Lung (tissue), 12 donors: ENCODE results near the gene RAB7B. TPM values are rescaled to one million over a fixed set of nuclear protein-coding genes. Genes with fewer than 3 reads are reported as not detected.
A peak's percentile ranks its signal among the peaks of the same experiment; 100 is the strongest.

Experiments used
- ATAC-seq: fragments of 200-7000 bp; cut with Tn5 transposase; one replicate; pipeline ENCODE4 v1.9.1; 2020; ENCODE audit warnings: moderate number of reproducible peaks; ENCODE audit not compliant: insufficient read depth, low FRiP score
- DNase-seq, 3 donors: peaks; one replicate each; pipeline ENCODE4 v3.0.0-alpha.2; 2013 to 2017
- H3K27ac ChIP-seq, 2 donors: one replicate each; pipeline ENCODE4 v1.5.1; 2013; ENCODE audit warnings: mild to moderate bottlenecking in 2 of 2, moderate library complexity in 2 of 2, control low read depth in 1 of 2, inconsistent platforms in 1 of 2, low read depth in 1 of 2, low read length in 1 of 2
- H3K27me3 ChIP-seq, 3 donors: one replicate each; pipeline ENCODE4 v1.5.1; 2013; ENCODE audit warnings: low read length in 2 of 3; ENCODE audit not compliant: control insufficient read depth in 3 of 3, insufficient read depth in 3 of 3
- H3K36me3 ChIP-seq, 4 donors: one replicate each; pipeline ENCODE4 v1.5.1; 2013; ENCODE audit warnings: low read length in 4 of 4, mild to moderate bottlenecking in 1 of 4, moderate library complexity in 1 of 4; ENCODE audit not compliant: control insufficient read depth in 4 of 4, insufficient read depth in 4 of 4
- H3K4me1 ChIP-seq, 5 donors: one replicate each; pipeline ENCODE4 v1.5.1; 2013; ENCODE audit warnings: low read length in 5 of 5, mild to moderate bottlenecking in 2 of 5, moderate library complexity in 1 of 5; ENCODE audit not compliant: control insufficient read depth in 5 of 5, insufficient read depth in 5 of 5
- H3K4me3 ChIP-seq: one replicate; pipeline ENCODE4 v1.5.1; 2013; ENCODE audit warnings: mild to moderate bottlenecking, control low read depth, moderate library complexity
- H3K9ac ChIP-seq, 2 donors: one replicate each; pipeline ENCODE4 v1.5.1; 2013; ENCODE audit warnings: low read length in 2 of 2, control low read depth in 1 of 2; ENCODE audit not compliant: insufficient read depth in 1 of 2
- H3K9me3 ChIP-seq, 4 donors: one replicate each; pipeline ENCODE4 v1.5.1; 2013; ENCODE audit warnings: low read length in 3 of 4, mild to moderate bottlenecking in 1 of 4, moderate library complexity in 1 of 4; ENCODE audit not compliant: control insufficient read depth in 4 of 4, insufficient read depth in 3 of 4
- CTCF ChIP-seq: IDR thresholded peaks from 2 replicates; pipeline ENCODE4 v1.5.1; 2012; ENCODE audit warnings: mild to moderate bottlenecking; ENCODE audit errors: control extremely low read depth, extremely low read depth
- WGBS, 2 donors: extraction: QIAGEN DNeasy Blood & Tissue Kit; methylation state at CpG; one replicate each; pipeline ENCODE4 v1.1.7; 2013; 5-methylcytosine and 5-hydroxymethylcytosine counted together
- polyA plus RNA-seq, 2 donors: library from polyadenylated mRNA; stranded (reverse); fragments of 200-250 nt; gene quantifications; one replicate each; pipeline ENCODE4 v1.2.1, GENCODE V29; 2013
- total RNA-seq, 2 donors: library from RNA; depleted of rRNA in 1 of 2; stranded (reverse); fragments of >200 nt in 1 of 2; gene quantifications; one replicate each; pipeline ENCODE4 v1.2.1, GENCODE V29; 2014 to 2021
- donor health status: control.
- donor health status: control.
- donor health status: Bipolar disorder and iron deficiency.
- donor health status: healthy.
- donor health status: DM: yes; HTN: yes; CAD: no.

The RAB7B gene
- total and polyA plus RNA-seq, 4 donors: 3.4 to 16.2 (median 4.4) TPM

- WGBS, 2 donors: 82 to 93% methylated on average over 4 of the region's 4 CpGs
- Histone ChIP-seq H3K9ac (no peak overlapping the region), H3K4me1 (peaks cover 0 to 15% (median 6%) of the 10 kb centered on the region in 5 donors), H3K27ac (no peak overlapping the region), H3K9me3 (no peaks in the 10 kb centered on the region), H3K4me3 (no peak overlapping the region), H3K27me3 (no peaks in the 10 kb centered on the region), H3K36me3 (no peaks in the 10 kb centered on the region)
- no peak for ATAC-seq
- DNase-seq: no peak
- no peak for TF ChIP-seq CTCF
These were observed 3.8 kb upstream of the RAB7B start for GRCh38 chr1:206006946-206007345.

DNA sequence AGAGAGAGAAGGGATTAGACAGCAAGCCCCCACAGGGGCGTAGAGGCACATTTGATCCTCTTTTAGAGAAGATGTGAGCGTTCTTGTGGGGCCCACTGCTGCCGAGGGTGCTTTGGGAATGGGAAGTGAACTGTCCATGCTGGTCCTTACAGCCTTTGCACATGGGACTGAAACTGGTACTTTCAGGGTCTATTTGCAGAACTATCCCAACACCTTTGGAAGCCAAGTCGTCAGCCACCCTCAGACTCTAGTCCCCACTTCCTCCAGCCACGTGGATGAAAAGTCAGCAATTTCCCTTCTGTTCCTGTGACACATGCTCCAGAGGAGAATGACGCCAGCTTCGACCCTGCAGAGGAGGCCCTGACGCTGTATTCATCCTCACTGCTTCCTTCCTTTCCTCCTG lies 2.6 kb upstream of the RAB7B start:
- DNase-seq (peak in 1 of 3 donors; percentile 8), ATAC-seq (no peak)
- H3K4me1 ChIP-seq: peaks cover 0 to 15% (median 6%) of the 10 kb centered on the region in 5 donors
- H3K27ac ChIP-seq: no peak overlapping the region
- H3K9me3 ChIP-seq: no peaks in the 10 kb centered on the region
- H3K4me3 ChIP-seq: no peak overlapping the region
- H3K9ac ChIP-seq: no peak overlapping the region
- 37 to 54% methylated on average over 8 of the region's 8 CpGs for WGBS, 2 donors
- TF ChIP-seq CTCF: no peak
- H3K27me3 ChIP-seq: no peaks in the 10 kb centered on the region
- H3K36me3 ChIP-seq: no peaks in the 10 kb centered on the region

DNA sequence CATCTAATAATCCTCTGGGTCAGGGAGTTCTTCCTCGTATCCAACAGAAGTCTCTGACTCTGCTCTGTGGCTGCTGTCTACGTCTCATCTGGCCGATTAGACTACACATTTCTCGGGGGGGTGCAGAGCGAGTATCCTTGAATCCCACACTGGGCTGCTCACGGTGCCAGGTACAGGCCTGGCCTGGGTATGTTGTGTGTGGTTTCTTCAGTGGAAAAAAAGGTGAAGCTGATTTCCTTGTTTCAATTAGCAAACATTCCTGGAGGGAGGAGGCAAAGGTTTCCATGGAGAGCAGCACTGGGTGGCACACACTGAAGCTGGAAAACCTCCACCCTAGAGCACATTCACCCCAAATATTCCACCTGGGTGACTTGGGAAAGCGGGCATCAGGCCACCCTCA lies 2.0 kb upstream of the RAB7B start:
- H3K27me3 ChIP-seq: no peaks in the 10 kb centered on the region
- no peak overlapping the region for H3K9ac ChIP-seq
- WGBS, 2 donors: 83 to 84% methylated on average over 7 of the region's 7 CpGs
- TF ChIP-seq CTCF: no peak
- H3K36me3 ChIP-seq: no peaks in the 10 kb centered on the region
- H3K4me1 ChIP-seq: peaks cover 0 to 21% (median 6%) of the 10 kb centered on the region in 5 donors
- DNase-seq (no peak), ATAC-seq (no peak)
- H3K27ac ChIP-seq: no peak overlapping the region
- no peaks in the 10 kb centered on the region for H3K9me3 ChIP-seq
- no peak overlapping the region for H3K4me3 ChIP-seq

DNA sequence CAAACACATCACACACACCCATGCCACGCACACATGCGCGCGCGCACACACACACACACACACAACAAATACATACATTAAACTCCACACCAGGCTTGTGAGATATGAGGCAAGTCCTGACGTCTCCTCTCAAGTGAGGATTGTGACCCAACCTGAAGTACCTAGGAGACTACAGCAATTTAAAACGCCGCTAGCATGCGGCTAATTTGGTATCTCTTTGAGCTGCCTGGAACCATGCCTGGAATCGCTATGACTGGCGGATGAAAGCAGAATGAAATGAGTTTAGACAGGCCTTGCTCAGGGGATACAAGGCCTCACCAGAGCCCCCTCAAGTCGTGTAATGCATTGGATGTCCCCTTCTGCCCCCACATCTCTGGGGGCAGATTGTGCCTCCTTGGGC lies 1.6 kb upstream of the RAB7B start:
- H3K4me1 ChIP-seq: peaks cover 0 to 21% (median 6%) of the 10 kb centered on the region in 5 donors
- no peak for TF ChIP-seq CTCF
- no peak overlapping the region for H3K27ac ChIP-seq
- H3K36me3 ChIP-seq: no peaks in the 10 kb centered on the region
- ATAC-seq (no peak), DNase-seq (peak in 2 of 3 donors; percentile 31 to 55)
- WGBS, 2 donors: 80% methylated on average over 12 of the region's 12 CpGs
- H3K9ac ChIP-seq: no peak overlapping the region
- H3K9me3 ChIP-seq: no peaks in the 10 kb centered on the region
- H3K27me3 ChIP-seq: no peaks in the 10 kb centered on the region
- no peak overlapping the region for H3K4me3 ChIP-seq
